IMR-90 (cell line): ENCODE results near the gene DNAJC13. TPM values are rescaled to one million over a fixed set of nuclear protein-coding genes. Genes with fewer than 3 reads are reported as not detected.

Experiments used
- ATAC-seq: fragments of 200-7000 bp; cut with Tn5 transposase; 2 replicates; pipeline ENCODE4 v1.9.1; 2020; ENCODE audit warnings: low read depth, mild to moderate bottlenecking, moderate library complexity
- BruUV-seq: library from RNA; stranded (reverse); fragments of 400-500 nt; replicated peaks from 2 replicates; lab custom pipeline; 2021; lab: Mats Ljungman, UMichigan
- CTCF ChIA-PET: fragments of 300-600 bp; formaldehyde crosslinking; extraction: SDS; loops from one replicate; lab custom pipeline; 2021; ENCODE audit warnings: antibody characterized with exemption; lab: Yijun Ruan, JAX
- POLR2A ChIA-PET: fragments of 300-600 bp; sonication (Branson Sonifier 250); formaldehyde crosslinking; loops from one replicate; lab custom pipeline; 2022; ENCODE audit warnings: antibody characterized with exemption; ENCODE audit not compliant: unreplicated experiment; lab: Charles Lee
- DNase-seq: peaks from one replicate; pipeline ENCODE4 v3.0.0; 2013
- H2AFZ ChIP-seq: replicated peaks from 2 replicates; pipeline ENCODE3; 2013; ENCODE audit warnings: low read length, mild to moderate bottlenecking; ENCODE audit not compliant: poor library complexity
- H2AK5ac ChIP-seq: 2 replicates; pipeline ENCODE4 v1.6.1; 2013; ENCODE audit warnings: low read depth, low read length, inconsistent platforms
- H2AK9ac ChIP-seq: replicated peaks from 2 replicates; pipeline ENCODE3; 2013; ENCODE audit warnings: mild to moderate bottlenecking, low read depth, low read length, moderate library complexity; ENCODE audit not compliant: poor library complexity
- H2BK120ac ChIP-seq: 2 replicates; pipeline ENCODE4 v1.6.1; 2013; ENCODE audit warnings: low read depth, low read length, inconsistent platforms
- H2BK15ac ChIP-seq: 3 replicates; pipeline ENCODE4 v1.6.1; 2013; ENCODE audit warnings: low read depth, low read length, inconsistent platforms
- H2BK20ac ChIP-seq: 2 replicates; pipeline ENCODE4 v1.6.1; 2013; ENCODE audit warnings: low read depth, mild to moderate bottlenecking, inconsistent platforms, low read length, moderate library complexity
- H2BK5ac ChIP-seq: 2 replicates; pipeline ENCODE4 v1.6.1; 2013; ENCODE audit warnings: mild to moderate bottlenecking, low read depth, low read length, inconsistent platforms; ENCODE audit not compliant: poor library complexity, severe bottlenecking
- H3K14ac ChIP-seq: replicated peaks from 2 replicates; pipeline ENCODE4 v1.6.1; 2013; ENCODE audit warnings: low read depth, low read length, inconsistent platforms
- H3K18ac ChIP-seq: 2 replicates; pipeline ENCODE4 v1.6.1; 2013; ENCODE audit warnings: low read depth, low read length, control low read depth
- H3K23ac ChIP-seq: 2 replicates; pipeline ENCODE4 v1.6.1; 2013; ENCODE audit warnings: low read depth, low read length, inconsistent platforms
- H3K27ac ChIP-seq: 2 replicates; pipeline ENCODE4 v1.5.1; 2013; ENCODE audit warnings: mild to moderate bottlenecking, control low read depth, low read length; ENCODE audit not compliant: insufficient read depth
- H3K27me3 ChIP-seq: 2 replicates; pipeline ENCODE4 v1.6.1; 2013; ENCODE audit warnings: low read length; ENCODE audit not compliant: control insufficient read depth, insufficient read depth
- H3K36me3 ChIP-seq: 2 replicates; pipeline ENCODE4 v1.6.1; 2013; ENCODE audit warnings: low read length, mixed read lengths; ENCODE audit not compliant: control insufficient read depth, insufficient read depth
- H3K4ac ChIP-seq: 2 replicates; pipeline ENCODE4 v1.6.1; 2013; ENCODE audit warnings: low read depth, low read length, inconsistent platforms
- H3K4me1 ChIP-seq: 2 replicates; pipeline ENCODE4 v1.6.1; 2013; ENCODE audit warnings: low read length, mixed read lengths; ENCODE audit not compliant: control insufficient read depth, insufficient read depth
- H3K4me2 ChIP-seq: 2 replicates; pipeline ENCODE4 v1.6.1; 2013; ENCODE audit warnings: low read depth, mild to moderate bottlenecking, control low read depth, low read length, moderate library complexity
- H3K4me3 ChIP-seq: 2 replicates; pipeline ENCODE4 v1.5.1; 2013; ENCODE audit warnings: low read depth, mild to moderate bottlenecking, control low read depth, low read length, moderate library complexity; ENCODE audit not compliant: insufficient read depth
- H3K56ac ChIP-seq: 2 replicates; pipeline ENCODE4 v1.6.1; 2013; ENCODE audit warnings: low read length, inconsistent platforms; ENCODE audit not compliant: insufficient read depth; ENCODE audit errors: extremely low read depth
- H3K79me1 ChIP-seq, 2 experiments: 2 replicates each; pipeline ENCODE4 v1.6.1; 2013; ENCODE audit warnings: low read length in 2 of 2, inconsistent platforms in 1 of 2, low read depth in 1 of 2
- H3K9ac ChIP-seq: 2 replicates; pipeline ENCODE4 v1.6.1; 2013; ENCODE audit warnings: low read depth, low read length, control low read depth
- H3K9me1 ChIP-seq: 2 replicates; pipeline ENCODE4 v1.6.1; 2013; ENCODE audit warnings: low read length, inconsistent platforms; ENCODE audit not compliant: insufficient read depth
- H3K9me3 ChIP-seq: 2 replicates; pipeline ENCODE4 v1.6.1; 2013; ENCODE audit warnings: low read length; ENCODE audit not compliant: control insufficient read depth, insufficient read depth
- H4K20me1 ChIP-seq: 2 replicates; pipeline ENCODE4 v1.6.1; 2013; ENCODE audit warnings: low read length, inconsistent platforms; ENCODE audit not compliant: insufficient read depth
- H4K5ac ChIP-seq: 2 replicates; pipeline ENCODE4 v1.6.1; 2013; ENCODE audit warnings: mild to moderate bottlenecking, low read depth, low read length, control low read depth
- H4K8ac ChIP-seq, 2 experiments: 2 replicates each; pipeline ENCODE4 v1.6.1; 2013; ENCODE audit warnings: low read depth in 2 of 2, low read length in 2 of 2, control low read depth in 1 of 2, inconsistent platforms in 1 of 2
- H4K91ac ChIP-seq: 2 replicates; pipeline ENCODE4 v1.6.1; 2013; ENCODE audit warnings: low read depth, low read length, inconsistent platforms; ENCODE audit not compliant: insufficient read depth
- BHLHE40 ChIP-seq: fragments of 150-350 bp; IDR thresholded peaks from 2 replicates; pipeline ENCODE4 v1.6.1; 2016; ENCODE audit warnings: mild to moderate bottlenecking, low read depth, low read length
- CEBPB ChIP-seq: IDR thresholded peaks from 2 replicates; pipeline ENCODE4 v1.6.1; 2012; ENCODE audit warnings: low read depth, low read length, improper control_type of control experiment
- CHD1 ChIP-seq: IDR thresholded peaks from 2 replicates; pipeline ENCODE4 v1.6.1; 2012; ENCODE audit warnings: low read depth, low read length, improper control_type of control experiment
- FOS ChIP-seq: fragments of 150-350 bp; IDR thresholded peaks from 2 replicates; pipeline ENCODE4 v1.6.1; 2016; ENCODE audit warnings: low read depth, low read length
- MAFK ChIP-seq: IDR thresholded peaks from 2 replicates; pipeline ENCODE4 v1.6.1; 2012; ENCODE audit warnings: low read depth, low read length, improper control_type of control experiment
- MAZ ChIP-seq: IDR thresholded peaks from 2 replicates; pipeline ENCODE4 v1.6.1; 2012; ENCODE audit warnings: low read depth, mild to moderate bottlenecking, low read length, improper control_type of control experiment, moderate library complexity, borderline replicate concordance
- MXI1 ChIP-seq: IDR thresholded peaks from 2 replicates; pipeline ENCODE4 v1.6.1; 2012; ENCODE audit warnings: low read depth, mild to moderate bottlenecking, low read length, moderate library complexity, borderline replicate concordance
- NFE2L2 ChIP-seq: fragments of 150-350 bp; IDR thresholded peaks from 2 replicates; pipeline ENCODE4 v1.6.1; 2016; ENCODE audit warnings: low read depth, mild to moderate bottlenecking, low read length
- POLR2A ChIP-seq: IDR thresholded peaks from 2 replicates; pipeline ENCODE4 v1.6.1; 2012; ENCODE audit warnings: mild to moderate bottlenecking, low read depth, low read length
- RAD21 ChIP-seq: IDR thresholded peaks from 2 replicates; pipeline ENCODE4 v1.6.1; 2012; ENCODE audit warnings: low read length, improper control_type of control experiment
- RCOR1 ChIP-seq: IDR thresholded peaks from 2 replicates; pipeline ENCODE4 v1.6.1; 2012; ENCODE audit warnings: mild to moderate bottlenecking, low read length, improper control_type of control experiment; ENCODE audit not compliant: insufficient replicate concordance
- RFX5 ChIP-seq: IDR thresholded peaks from 2 replicates; pipeline ENCODE4 v1.8.0; 2012; ENCODE audit warnings: low read depth, mild to moderate bottlenecking, low read length, moderate library complexity
- SMC3 ChIP-seq: fragments of 150-350 bp; IDR thresholded peaks from 2 replicates; pipeline ENCODE4 v1.6.1; 2016; ENCODE audit warnings: low read depth, mild to moderate bottlenecking, antibody characterized with exemption, low read length, moderate library complexity
- WGBS, 2 experiments: methylation state at CpG; one replicate each; pipeline versions ENCODE4 v1.1.5 to v1.1.7; 2013; ENCODE audit warnings: missing lambda C conversion rate in 2 of 2; ENCODE audit not compliant: insufficient read length in 1 of 2; ENCODE audit errors: extremely low coverage in 2 of 2; 5-methylcytosine and 5-hydroxymethylcytosine counted together
- dilution Hi-C: fragments of 300-500 bp; cut with HindIII; formaldehyde crosslinking; loops from one replicate; pipeline ENCODE4 v1.14.3; 2018; ENCODE audit warnings: low sequenced_read_pairs; ENCODE audit not compliant: unreplicated experiment
- in situ Hi-C: fragments of 300-500 bp; cut with MboI; formaldehyde crosslinking; loops from 3 replicates; pipeline ENCODE4 v1.14.3; 2019; ENCODE audit warnings: low sequenced_read_pairs, inconsistent platforms, mixed read lengths
- intact Hi-C: fragments of 100-400 bp; cut with micrococcal nuclease; formaldehyde crosslinking; loops from 2 replicates; pipeline ENCODE4 v1.10.0; 2022
- polyA plus RNA-seq, 3 experiments: library from polyadenylated mRNA; depleted of rRNA; stranded (reverse); fragments of >200 nt; gene quantifications; 2 replicates each; pipeline ENCODE4 v1.2.3, GENCODE V29; 2012; ENCODE audit warnings: low replicate concordance in 1 of 3
- total RNA-seq: library from RNA; depleted of rRNA; stranded (reverse); fragments of >200 nt; gene quantifications from 2 replicates; pipeline ENCODE4 v1.2.3, GENCODE V29; 2012
- TF ChIP-seq, protein P1 (sequence below): fragments of 150-350 bp; IDR thresholded peaks from 2 replicates; pipeline ENCODE4 v1.6.1; 2016; ENCODE audit warnings: low read depth, mild to moderate bottlenecking, low read length, moderate library complexity, borderline replicate concordance
- TF ChIP-seq, protein P2 (sequence below): conservative IDR thresholded peaks from 2 replicates; pipeline ENCODE4 v1.5.1; 2012; ENCODE audit warnings: mild to moderate bottlenecking, low read depth, low read length, improper control_type of control experiment
- TF ChIP-seq, protein P3 (sequence below): fragments of 150-350 bp; IDR thresholded peaks from 2 replicates; pipeline ENCODE4 v1.6.1; 2017; ENCODE audit warnings: mild to moderate bottlenecking, antibody characterized with exemption, low read length, low read depth

DNAJC13 gene
- total and polyA plus RNA-seq, 2 of the 4 experiments (the other 2 are of a cell fraction) = 16.4 to 48.6 TPM

DNA sequence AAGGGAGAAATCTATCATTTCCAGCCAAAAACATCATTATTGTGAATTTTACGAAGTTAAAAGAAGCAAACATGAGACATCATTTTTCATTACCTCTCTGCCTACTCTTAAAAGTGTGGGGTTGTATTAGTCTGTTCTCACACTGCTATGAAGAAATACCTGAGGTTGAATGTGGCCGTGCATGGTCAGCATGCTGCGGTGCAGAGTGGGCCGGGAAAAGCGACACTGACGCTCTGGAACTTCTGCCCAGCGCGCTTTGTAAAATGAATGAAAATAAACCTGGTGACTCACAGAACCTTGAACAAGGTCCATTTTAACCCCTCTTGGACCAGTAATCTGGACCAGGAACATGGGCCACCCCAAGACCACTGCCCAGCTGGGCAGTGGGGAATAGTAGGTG is 31.0 kb upstream of the DNAJC13 start:
- Histone ChIP-seq H2BK20ac (no peak overlapping the region), H3K27ac (no peak overlapping the region), H2BK120ac (no peak overlapping the region), H2AFZ (no peak overlapping the region), H3K14ac (no peak overlapping the region), H3K9me3 (no peaks in the 10 kb centered on the region), H3K4me1 (no peaks in the 10 kb centered on the region), H4K5ac (no peak overlapping the region), H4K20me1 (no peaks in the 10 kb centered on the region), H4K8ac (no peak overlapping the region), H3K9me1 (no peaks in the 10 kb centered on the region), H3K27me3 (no peaks in the 10 kb centered on the region; the same call in 1 of the 2 replicates), H2BK5ac (no peak overlapping the region), H3K9ac (no peak overlapping the region), H2AK9ac (no peak overlapping the region), H3K56ac (no peak overlapping the region), H2BK15ac (no peak overlapping the region), H3K79me1 (no peaks in the 10 kb centered on the region), H3K4me3 (no peak overlapping the region), H3K4ac (no peak overlapping the region), H4K91ac (no peak overlapping the region), H2AK5ac (no peak overlapping the region), H3K36me3 (no peaks in the 10 kb centered on the region), H3K18ac (no peak overlapping the region), H3K4me2 (no peak overlapping the region), H3K23ac (no peak overlapping the region)
- TF ChIP-seq, protein P1, sequence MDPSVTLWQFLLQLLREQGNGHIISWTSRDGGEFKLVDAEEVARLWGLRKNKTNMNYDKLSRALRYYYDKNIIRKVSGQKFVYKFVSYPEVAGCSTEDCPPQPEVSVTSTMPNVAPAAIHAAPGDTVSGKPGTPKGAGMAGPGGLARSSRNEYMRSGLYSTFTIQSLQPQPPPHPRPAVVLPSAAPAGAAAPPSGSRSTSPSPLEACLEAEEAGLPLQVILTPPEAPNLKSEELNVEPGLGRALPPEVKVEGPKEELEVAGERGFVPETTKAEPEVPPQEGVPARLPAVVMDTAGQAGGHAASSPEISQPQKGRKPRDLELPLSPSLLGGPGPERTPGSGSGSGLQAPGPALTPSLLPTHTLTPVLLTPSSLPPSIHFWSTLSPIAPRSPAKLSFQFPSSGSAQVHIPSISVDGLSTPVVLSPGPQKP = no peak
- TF ChIP-seq CEBPB = no peak
- TF ChIP-seq RCOR1 = no peak
- no peak for TF ChIP-seq CHD1
- TF ChIP-seq, protein P2, sequence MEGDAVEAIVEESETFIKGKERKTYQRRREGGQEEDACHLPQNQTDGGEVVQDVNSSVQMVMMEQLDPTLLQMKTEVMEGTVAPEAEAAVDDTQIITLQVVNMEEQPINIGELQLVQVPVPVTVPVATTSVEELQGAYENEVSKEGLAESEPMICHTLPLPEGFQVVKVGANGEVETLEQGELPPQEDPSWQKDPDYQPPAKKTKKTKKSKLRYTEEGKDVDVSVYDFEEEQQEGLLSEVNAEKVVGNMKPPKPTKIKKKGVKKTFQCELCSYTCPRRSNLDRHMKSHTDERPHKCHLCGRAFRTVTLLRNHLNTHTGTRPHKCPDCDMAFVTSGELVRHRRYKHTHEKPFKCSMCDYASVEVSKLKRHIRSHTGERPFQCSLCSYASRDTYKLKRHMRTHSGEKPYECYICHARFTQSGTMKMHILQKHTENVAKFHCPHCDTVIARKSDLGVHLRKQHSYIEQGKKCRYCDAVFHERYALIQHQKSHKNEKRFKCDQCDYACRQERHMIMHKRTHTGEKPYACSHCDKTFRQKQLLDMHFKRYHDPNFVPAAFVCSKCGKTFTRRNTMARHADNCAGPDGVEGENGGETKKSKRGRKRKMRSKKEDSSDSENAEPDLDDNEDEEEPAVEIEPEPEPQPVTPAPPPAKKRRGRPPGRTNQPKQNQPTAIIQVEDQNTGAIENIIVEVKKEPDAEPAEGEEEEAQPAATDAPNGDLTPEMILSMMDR = no peak
- TF ChIP-seq MAZ = no peak
- TF ChIP-seq RFX5 = no peak
- TF ChIP-seq FOS = no peak
- no peak for TF ChIP-seq MAFK
- TF ChIP-seq BHLHE40 = no peak
- no peak for TF ChIP-seq SMC3
- TF ChIP-seq NFE2L2 = no peak
- TF ChIP-seq MXI1 = no peak
- no peak for TF ChIP-seq RAD21
- TF ChIP-seq POLR2A = no peak
- TF ChIP-seq, protein P3, sequence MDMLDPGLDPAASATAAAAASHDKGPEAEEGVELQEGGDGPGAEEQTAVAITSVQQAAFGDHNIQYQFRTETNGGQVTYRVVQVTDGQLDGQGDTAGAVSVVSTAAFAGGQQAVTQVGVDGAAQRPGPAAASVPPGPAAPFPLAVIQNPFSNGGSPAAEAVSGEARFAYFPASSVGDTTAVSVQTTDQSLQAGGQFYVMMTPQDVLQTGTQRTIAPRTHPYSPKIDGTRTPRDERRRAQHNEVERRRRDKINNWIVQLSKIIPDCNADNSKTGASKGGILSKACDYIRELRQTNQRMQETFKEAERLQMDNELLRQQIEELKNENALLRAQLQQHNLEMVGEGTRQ = no peak
- DNase-seq (no peak), ATAC-seq (no peak)
- ChIA-PET CTCF (no interaction called here), POLR2A (no interaction called here)
- intact Hi-C loops = no loop called here
- dilution Hi-C loops = no loop called here
- no TSS peak for BruUV-seq
- in situ Hi-C loops = no loop called here
- WGBS, 2 experiments = no CpG with 5 or more reads among the region's 8 CpGs
